Kidney (tissue), 14 donors: ENCODE data around the gene SNTG2. TPM values are rescaled to one million over a fixed set of nuclear protein-coding genes. Genes with fewer than 3 reads are reported as not detected.

ENCODE experiments used
- DNase-seq, 5 donors: peaks; one replicate each; pipeline ENCODE4 v3.0.0-alpha.2; 2013 to 2020
- FAIRE-seq: peaks from 2 replicates; lab custom pipeline; 2012; peaks lifted over from hg19 to GRCh38; lab: Jason Lieb, UNC
- H3K27ac ChIP-seq, 2 donors: one replicate each; pipeline ENCODE4 v1.7.0; 2013; ENCODE audit warnings: low read depth in 2 of 2, low read length in 2 of 2, inconsistent platforms in 1 of 2
- H3K27me3 ChIP-seq: one replicate; pipeline ENCODE4 v1.7.1; 2013; ENCODE audit warnings: low read length, inconsistent platforms; ENCODE audit not compliant: control insufficient read depth, insufficient read depth
- H3K36me3 ChIP-seq, 3 donors: one replicate each; pipeline versions ENCODE4 v1.7.0 to v1.7.1; 2013; ENCODE audit warnings: low read length in 3 of 3, control low read depth in 1 of 3, inconsistent platforms in 1 of 3; ENCODE audit not compliant: insufficient read depth in 3 of 3, control insufficient read depth in 2 of 3
- H3K4me1 ChIP-seq, 3 donors: one replicate each; pipeline versions ENCODE4 v1.7.0 to v1.7.1; 2013; ENCODE audit warnings: low read length in 3 of 3, inconsistent platforms in 1 of 3, low read depth in 1 of 3; ENCODE audit not compliant: control insufficient read depth in 2 of 3, insufficient read depth in 2 of 3
- H3K4me3 ChIP-seq, 3 donors: one replicate each; pipeline versions ENCODE4 v1.7.0 to v1.8.1; 2013; ENCODE audit warnings: low read length in 3 of 3, control low read depth in 1 of 3, inconsistent platforms in 1 of 3
- H3K9ac ChIP-seq, 3 donors: one replicate each; pipeline versions ENCODE4 v1.7.0 to v1.7.1; 2013; ENCODE audit warnings: low read length in 3 of 3, control low read depth in 1 of 3, inconsistent platforms in 1 of 3
- H3K9me3 ChIP-seq, 3 donors: one replicate each; pipeline versions ENCODE4 v1.7.0 to v1.7.1; 2013; ENCODE audit warnings: low read length in 3 of 3, control low read depth in 1 of 3, inconsistent platforms in 1 of 3; ENCODE audit not compliant: control insufficient read depth in 2 of 3, insufficient read depth in 1 of 3
- intact Hi-C: fragments of 100-400 bp; cut with DNase I; formaldehyde crosslinking; loops from one replicate; pipeline ENCODE4 v1.11.1; 2022
- polyA plus RNA-seq: library from polyadenylated mRNA; stranded (reverse); fragments of 350-450 nt; fragmentation: Illumina TruSeq; extraction: RNeasy Lipid Tissue Mini Kit (QIAGEN cat#74804); gene quantifications from one replicate; pipeline ENCODE4 v1.2.3, GENCODE V29; 2014; ENCODE audit warnings: low read depth, low replicate concordance; ENCODE audit not compliant: insufficient read depth
- total RNA-seq: library from RNA; stranded (reverse); fragmentation: NEBNext Ultra II Directional; extraction: Animal tissue kit (Norgen Biotek cat#: 25700); gene quantifications from one replicate; pipeline ENCODE4 v1.2.1, GENCODE V29; 2021
- TF ChIP-seq, protein P1 (sequence below): IDR thresholded peaks from 3 replicates; pipeline ENCODE4 v1.5.1; 2012; ENCODE audit warnings: mild to moderate bottlenecking, moderate library complexity, borderline replicate concordance; ENCODE audit not compliant: insufficient read depth; ENCODE audit errors: extremely low read depth
- donor health status: control.
- donor health status: control.
- donor health status: control.
- donor health status: control.
- donor health status: control.
- donor health status: DM: yes; HTN: yes; CAD: no.
- donor health status: Normal renal cell carcinoma (clear cell type).

SNTG2 gene
- total and polyA plus RNA-seq, 2 donors from 2014 or later, result 2.2 TPM; not detected in 1

DNA sequence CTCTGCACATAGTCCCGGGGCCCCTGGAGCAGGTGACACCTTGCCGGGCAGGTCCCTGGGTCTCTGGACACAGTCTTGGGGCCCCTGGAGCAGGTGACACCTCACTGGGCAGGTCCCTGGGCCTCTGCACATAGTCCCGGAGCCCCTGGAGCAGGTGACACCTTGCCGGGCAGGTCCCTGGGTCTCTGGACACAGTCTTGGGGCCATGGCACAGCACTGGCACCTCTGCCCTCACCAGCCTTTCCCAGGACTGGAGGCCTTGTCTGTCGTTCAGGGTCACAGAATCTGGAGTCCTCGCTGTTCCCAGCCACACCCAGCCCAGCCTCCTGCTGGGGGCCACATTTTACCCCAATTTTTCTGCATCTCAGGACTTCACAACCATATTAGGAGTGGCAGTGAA, 464.9 kb downstream of the SNTG2 start:
- TF ChIP-seq, protein P1, sequence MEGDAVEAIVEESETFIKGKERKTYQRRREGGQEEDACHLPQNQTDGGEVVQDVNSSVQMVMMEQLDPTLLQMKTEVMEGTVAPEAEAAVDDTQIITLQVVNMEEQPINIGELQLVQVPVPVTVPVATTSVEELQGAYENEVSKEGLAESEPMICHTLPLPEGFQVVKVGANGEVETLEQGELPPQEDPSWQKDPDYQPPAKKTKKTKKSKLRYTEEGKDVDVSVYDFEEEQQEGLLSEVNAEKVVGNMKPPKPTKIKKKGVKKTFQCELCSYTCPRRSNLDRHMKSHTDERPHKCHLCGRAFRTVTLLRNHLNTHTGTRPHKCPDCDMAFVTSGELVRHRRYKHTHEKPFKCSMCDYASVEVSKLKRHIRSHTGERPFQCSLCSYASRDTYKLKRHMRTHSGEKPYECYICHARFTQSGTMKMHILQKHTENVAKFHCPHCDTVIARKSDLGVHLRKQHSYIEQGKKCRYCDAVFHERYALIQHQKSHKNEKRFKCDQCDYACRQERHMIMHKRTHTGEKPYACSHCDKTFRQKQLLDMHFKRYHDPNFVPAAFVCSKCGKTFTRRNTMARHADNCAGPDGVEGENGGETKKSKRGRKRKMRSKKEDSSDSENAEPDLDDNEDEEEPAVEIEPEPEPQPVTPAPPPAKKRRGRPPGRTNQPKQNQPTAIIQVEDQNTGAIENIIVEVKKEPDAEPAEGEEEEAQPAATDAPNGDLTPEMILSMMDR, result no peak
- Histone ChIP-seq H3K27ac (no peak overlapping the region), H3K4me1 (no peaks in the 10 kb centered on the region), H3K4me3 (no peak overlapping the region), H3K9ac (no peak overlapping the region), H3K36me3 (no peaks in the 10 kb centered on the region), H3K27me3 (no peaks in the 10 kb centered on the region), H3K9me3 (no peaks in the 10 kb centered on the region)
- intact Hi-C loops, result no loop called here
- FAIRE-seq (no peak), DNase-seq (no peak)
